Neural progenitor cell (in vitro differentiated cells): ENCODE measurements around the gene SLC9B1. TPM values are rescaled to one million over a fixed set of nuclear protein-coding genes. Genes with fewer than 3 reads are reported as not detected.

Experiments
- DNase-seq: peaks from one replicate; pipeline ENCODE4 v3.0.0-alpha.2; 2016; ENCODE audit warnings: low spot score
- H2AFZ ChIP-seq: fragments of 200-600 bp; sonication (generic); replicated peaks from 2 replicates; pipeline ENCODE4 v1.6.1; 2016; ENCODE audit warnings: antibody characterized with exemption
- H3F3A ChIP-seq: fragments of 200-600 bp; sonication (generic); 2 replicates; pipeline ENCODE4 v1.6.1; 2016; ENCODE audit warnings: antibody characterized with exemption, low read depth
- H3K27ac ChIP-seq: fragments of 200-600 bp; sonication (generic); 2 replicates; pipeline ENCODE4 v1.5.1; 2016; ENCODE audit warnings: mild to moderate bottlenecking
- H3K27me3 ChIP-seq: fragments of 200-600 bp; sonication (generic); 2 replicates; pipeline ENCODE4 v1.6.1; 2016; ENCODE audit warnings: mild to moderate bottlenecking, moderate library complexity
- H3K36me3 ChIP-seq: fragments of 200-600 bp; sonication (generic); 2 replicates; pipeline ENCODE4 v1.5.1; 2016
- H3K4me1 ChIP-seq: fragments of 200-600 bp; sonication (generic); 2 replicates; pipeline ENCODE4 v1.6.1; 2016; ENCODE audit warnings: mixed run types
- H3K4me2 ChIP-seq: fragments of 200-600 bp; sonication (generic); 2 replicates; pipeline ENCODE4 v1.6.1; 2016
- H3K4me3 ChIP-seq: fragments of 200-600 bp; sonication (generic); 2 replicates; pipeline ENCODE4 v1.5.1; 2016
- H3K79me2 ChIP-seq: fragments of 200-600 bp; sonication (generic); 2 replicates; pipeline ENCODE4 v1.6.1; 2016; ENCODE audit warnings: low read depth
- H3K9ac ChIP-seq: fragments of 200-600 bp; sonication (generic); 2 replicates; pipeline ENCODE4 v1.6.1; 2016
- H3K9me3 ChIP-seq: fragments of 200-600 bp; sonication (generic); 2 replicates; pipeline ENCODE4 v1.5.1; 2016; ENCODE audit warnings: low read depth
- H4K20me1 ChIP-seq: fragments of 200-600 bp; sonication (generic); 2 replicates; pipeline ENCODE4 v1.6.1; 2016; ENCODE audit warnings: low read depth
- H3K27ac Mint-ChIP-seq: 3 replicates; pipeline ENCODE4 v1.8.0; 2021; ENCODE audit warnings: mixed read lengths
- H3K27me3 Mint-ChIP-seq: 2 replicates; pipeline ENCODE4 v1.8.0; 2022; ENCODE audit warnings: low read depth, mild to moderate bottlenecking, inconsistent platforms, moderate library complexity, mixed read lengths; ENCODE audit not compliant: insufficient read depth
- H3K36me3 Mint-ChIP-seq: 3 replicates; pipeline ENCODE4 v1.8.0; 2021; ENCODE audit warnings: mixed read lengths
- H3K4me1 Mint-ChIP-seq: 3 replicates; pipeline ENCODE4 v1.8.0; 2021; ENCODE audit warnings: mixed read lengths
- H3K4me3 Mint-ChIP-seq: 3 replicates; pipeline ENCODE4 v1.8.0; 2021; ENCODE audit warnings: mild to moderate bottlenecking, moderate library complexity, mixed read lengths
- H3K9me3 Mint-ChIP-seq: 3 replicates; pipeline ENCODE4 v1.8.0; 2020; ENCODE audit warnings: mixed read lengths
- CTCF ChIP-seq: fragments of 200-600 bp; sonication (generic); IDR thresholded peaks from 2 replicates; pipeline ENCODE4 v1.5.1; 2017; ENCODE audit warnings: antibody characterized with exemption, mild to moderate bottlenecking
- EZH2 ChIP-seq: fragments of 200-600 bp; sonication (generic); IDR thresholded peaks from 2 replicates; pipeline ENCODE4 v1.6.1; 2017; ENCODE audit warnings: antibody characterized with exemption, mild to moderate bottlenecking, moderate library complexity
- EZH2phosphoT487 ChIP-seq: fragments of 200-600 bp; sonication (generic); IDR thresholded peaks from 2 replicates; pipeline ENCODE4 v1.6.1; 2017; ENCODE audit warnings: antibody characterized with exemption
- total RNA-seq: library from RNA; depleted of rRNA; stranded (reverse); fragments of >200 nt; gene quantifications from 2 replicates; pipeline ENCODE4 v1.2.3, GENCODE V29; 2015; ENCODE audit warnings: low replicate concordance

SLC9B1 gene
- total RNA-seq, 1 donor from 2014 or later = not detected

- Histone ChIP-seq H3K4me1 (no peaks in the 10 kb centered on the region), H3K36me3 (no peaks in the 10 kb centered on the region), H3K4me2 (no peak overlapping the region), H3K79me2 (no peaks in the 10 kb centered on the region), H2AFZ (no peak overlapping the region), H3K9me3 (no peaks in the 10 kb centered on the region), H3K27ac (no peak overlapping the region), H4K20me1 (no peaks in the 10 kb centered on the region), H3K4me3 (no peak overlapping the region), H3K27me3 (no peaks in the 10 kb centered on the region), H3K9ac (no peak overlapping the region), H3F3A (no peaks in the 10 kb centered on the region)
- Mint-ChIP-seq H3K9me3 (peaks cover under 1% of the 10 kb centered on the region), H3K4me1 (no peaks in the 10 kb centered on the region), H3K36me3 (no peaks in the 10 kb centered on the region), H3K27me3 (no peaks in the 10 kb centered on the region), H3K4me3 (no peak overlapping the region), H3K27ac (no peak overlapping the region)
- DNase-seq = no peak
- TF ChIP-seq EZH2 = no peak
- no peak for TF ChIP-seq EZH2phosphoT487
- TF ChIP-seq CTCF = no peak
Measured at GRCh38 chr4:103024996-103025395, 5.5 kb upstream of the SLC9B1 start.

GRCh38 chr4:103021120-103021519 lies 1.6 kb upstream of the SLC9B1 start:
- no peak overlapping the region for H3K27ac Mint-ChIP-seq
- H3K4me3 ChIP-seq = no peak overlapping the region
- no peak overlapping the region for H3K4me2 ChIP-seq
- H3K9me3 Mint-ChIP-seq = peaks cover 4% of the 10 kb centered on the region
- no peak overlapping the region for H3K27ac ChIP-seq
- H3K36me3 ChIP-seq = no peaks in the 10 kb centered on the region
- H3K79me2 ChIP-seq = no peaks in the 10 kb centered on the region
- no peaks in the 10 kb centered on the region for H3K4me1 ChIP-seq
- H3K4me3 Mint-ChIP-seq = no peak overlapping the region
- no peaks in the 10 kb centered on the region for H3K36me3 Mint-ChIP-seq
- no peaks in the 10 kb centered on the region for H4K20me1 ChIP-seq
- H3K27me3 Mint-ChIP-seq = no peaks in the 10 kb centered on the region
- no peaks in the 10 kb centered on the region for H3K9me3 ChIP-seq
- no peaks in the 10 kb centered on the region for H3F3A ChIP-seq
- no peaks in the 10 kb centered on the region for H3K4me1 Mint-ChIP-seq
- H3K9ac ChIP-seq = no peak overlapping the region
- H3K27me3 ChIP-seq = no peaks in the 10 kb centered on the region
- no peak overlapping the region for H2AFZ ChIP-seq
- DNase-seq = no peak
- no peak for TF ChIP-seq EZH2
- TF ChIP-seq EZH2phosphoT487 = no peak
- no peak for TF ChIP-seq CTCF

GRCh38 chr4:103018391-103019307 lies 856 bp downstream of the SLC9B1 start:
- Mint-ChIP-seq H3K4me3 (no peak overlapping the region), H3K27ac (no peak overlapping the region), H3K4me1 (no peaks in the 10 kb centered on the region), H3K36me3 (no peaks in the 10 kb centered on the region), H3K27me3 (no peaks in the 10 kb centered on the region), H3K9me3 (peaks cover 4% of the 10 kb centered on the region)
- Histone ChIP-seq H3K4me2 (no peak overlapping the region), H3K27me3 (no peaks in the 10 kb centered on the region), H3K9me3 (no peaks in the 10 kb centered on the region), H3K27ac (no peak overlapping the region), H3K4me3 (no peak overlapping the region), H3K4me1 (no peaks in the 10 kb centered on the region), H3K79me2 (no peaks in the 10 kb centered on the region), H3K9ac (no peak overlapping the region), H3F3A (no peaks in the 10 kb centered on the region), H4K20me1 (no peaks in the 10 kb centered on the region), H2AFZ (no peak overlapping the region), H3K36me3 (no peaks in the 10 kb centered on the region)
- TF ChIP-seq EZH2phosphoT487 = no peak
- no peak for TF ChIP-seq CTCF
- TF ChIP-seq EZH2 = no peak
- DNase-seq = no peak
